HEK293 (cell line): ENCODE results near the gene CDH12.

ENCODE experiments used
- CTCF ChIA-PET: fragments of 350-600 bp; formaldehyde crosslinking; extraction: SDS; loops from one replicate; lab custom pipeline; 2021; ENCODE audit warnings: antibody characterized with exemption; lab: Yijun Ruan, JAX
- POLR2A ChIA-PET: fragments of 300-600 bp; formaldehyde crosslinking; extraction: SDS; loops from one replicate; lab custom pipeline; 2020; ENCODE audit warnings: antibody characterized with exemption, inconsistent platforms; lab: Yijun Ruan, JAX
- H3K27ac ChIP-seq: fragments of 200-500 bp; sonication (Bioruptor generic); 2 replicates; pipeline ENCODE4 v1.5.1; 2014; ENCODE audit warnings: low read depth, low read length, control low read depth, inconsistent platforms; ENCODE audit errors: extremely low read depth
- H3K36me3 ChIP-seq, 2 experiments: fragments of 200-500 bp in 1 of 2; sonication (Bioruptor generic) in 1 of 2; 1 replicate in 1 of 2; 2 replicates in 1 of 2; pipeline ENCODE4 v1.5.1; 2014 to 2017; ENCODE audit warnings: inconsistent platforms in 2 of 2, low read length in 2 of 2; ENCODE audit not compliant: control insufficient read depth in 2 of 2, insufficient read depth in 1 of 2
- H3K4me1 ChIP-seq: fragments of 200-500 bp; sonication (Bioruptor generic); 2 replicates; pipeline ENCODE4 v1.5.1; 2014; ENCODE audit warnings: mild to moderate bottlenecking, low read length, inconsistent platforms; ENCODE audit not compliant: control insufficient read depth, insufficient read depth
- H3K4me3 ChIP-seq: 2 replicates; pipeline ENCODE4 v1.5.1; 2011; ENCODE audit warnings: low read depth, mild to moderate bottlenecking, control low read depth, low read length, moderate library complexity
- H3K9me3 ChIP-seq: fragments of 200-500 bp; sonication (Bioruptor generic); 2 replicates; pipeline ENCODE4 v1.5.1; 2014; ENCODE audit warnings: low read depth, low read length, inconsistent platforms; ENCODE audit not compliant: control insufficient read depth, insufficient read depth
- BCL11A ChIP-seq: fragments of 450-650 bp; formaldehyde crosslinking; IDR thresholded peaks from 2 replicates; pipeline ENCODE4 v1.5.1; 2016; ENCODE audit warnings: low read depth, missing biosample characterization, missing genetic modification characterization
- HOXA7 ChIP-seq: sonication (generic); formaldehyde crosslinking; IDR thresholded peaks from 2 replicates; pipeline ENCODE4 v1.8.1; 2022; ENCODE audit warnings: missing genetic modification reagents, borderline replicate concordance
- KLF7 ChIP-seq: fragments of 450-650 bp; formaldehyde crosslinking; IDR thresholded peaks from 2 replicates; pipeline ENCODE4 v1.5.1; 2016; ENCODE audit warnings: missing biosample characterization, missing genetic modification characterization, borderline replicate concordance
- MZF1 ChIP-seq: fragments of 450-650 bp; formaldehyde crosslinking; IDR thresholded peaks from 2 replicates; pipeline ENCODE4 v1.5.1; 2017; ENCODE audit warnings: missing biosample characterization, missing genetic modification characterization, borderline replicate concordance
- PBX3 ChIP-seq: sonication (generic); formaldehyde crosslinking; IDR thresholded peaks from 2 replicates; pipeline ENCODE4 v1.8.1; 2022; ENCODE audit warnings: mild to moderate bottlenecking, moderate library complexity, missing genetic modification reagents
- TSHZ1 ChIP-seq: fragments of 450-650 bp; formaldehyde crosslinking; IDR thresholded peaks from 2 replicates; pipeline ENCODE4 v1.5.1; 2016; ENCODE audit warnings: missing biosample characterization, missing genetic modification characterization, borderline replicate concordance
- ZBTB21 ChIP-seq: fragments of 450-650 bp; formaldehyde crosslinking; IDR thresholded peaks from 2 replicates; pipeline ENCODE4 v1.5.1; 2017; ENCODE audit warnings: missing biosample characterization, missing genetic modification characterization
- ZNF157 ChIP-seq: fragments of 450-650 bp; formaldehyde crosslinking; IDR thresholded peaks from 2 replicates; pipeline ENCODE4 v1.5.1; 2016; ENCODE audit warnings: missing biosample characterization, missing genetic modification characterization
- ZNF175 ChIP-seq: fragments of 450-650 bp; formaldehyde crosslinking; IDR thresholded peaks from 2 replicates; pipeline ENCODE4 v1.5.1; 2016; ENCODE audit warnings: missing biosample characterization, missing genetic modification characterization
- ZNF184 ChIP-seq: fragments of 450-650 bp; IDR thresholded peaks from 2 replicates; pipeline ENCODE4 v1.5.1; 2018; ENCODE audit warnings: missing biosample characterization, mild to moderate bottlenecking, missing genetic modification characterization
- ZNF23 ChIP-seq: fragments of 450-650 bp; formaldehyde crosslinking; IDR thresholded peaks from 2 replicates; pipeline ENCODE4 v1.5.1; 2016; ENCODE audit warnings: missing biosample characterization, missing genetic modification characterization, borderline replicate concordance
- ZNF239 ChIP-seq: fragments of 450-650 bp; formaldehyde crosslinking; IDR thresholded peaks from 2 replicates; pipeline ENCODE4 v1.5.1; 2016; ENCODE audit warnings: missing biosample characterization, missing genetic modification characterization
- ZNF26 ChIP-seq: fragments of 450-650 bp; formaldehyde crosslinking; IDR thresholded peaks from 2 replicates; pipeline ENCODE4 v1.5.1; 2016; ENCODE audit warnings: missing biosample characterization, missing genetic modification characterization
- ZNF302 ChIP-seq: fragments of 450-650 bp; formaldehyde crosslinking; IDR thresholded peaks from 2 replicates; pipeline ENCODE4 v1.5.1; 2016; ENCODE audit warnings: missing biosample characterization, missing genetic modification characterization, low read depth
- ZNF311 ChIP-seq: fragments of 450-650 bp; formaldehyde crosslinking; IDR thresholded peaks from 2 replicates; pipeline ENCODE4 v1.5.1; 2017; ENCODE audit warnings: missing biosample characterization, missing genetic modification characterization, borderline replicate concordance
- ZNF362 ChIP-seq: fragments of 450-650 bp; formaldehyde crosslinking; IDR thresholded peaks from 2 replicates; pipeline ENCODE4 v1.5.1; 2016; ENCODE audit warnings: missing biosample characterization, missing genetic modification characterization
- ZNF423 ChIP-seq: fragments of 450-650 bp; formaldehyde crosslinking; IDR thresholded peaks from 2 replicates; pipeline ENCODE4 v1.5.1; 2016; ENCODE audit warnings: missing biosample characterization, missing genetic modification characterization
- ZNF48 ChIP-seq: fragments of 450-650 bp; formaldehyde crosslinking; IDR thresholded peaks from 2 replicates; pipeline ENCODE4 v1.5.1; 2016; ENCODE audit warnings: missing biosample characterization, missing genetic modification characterization
- ZNF514 ChIP-seq: fragments of 450-650 bp; formaldehyde crosslinking; IDR thresholded peaks from 2 replicates; pipeline ENCODE4 v1.5.1; 2016; ENCODE audit warnings: missing biosample characterization, missing genetic modification characterization
- ZNF530 ChIP-seq: fragments of 450-650 bp; formaldehyde crosslinking; IDR thresholded peaks from 2 replicates; pipeline ENCODE4 v1.5.1; 2016; ENCODE audit warnings: low read depth, missing biosample characterization, missing genetic modification characterization
- ZNF548 ChIP-seq: fragments of 450-650 bp; formaldehyde crosslinking; IDR thresholded peaks from 2 replicates; pipeline ENCODE4 v1.5.1; 2016; ENCODE audit warnings: missing biosample characterization, missing genetic modification characterization
- ZNF549 ChIP-seq: fragments of 450-650 bp; IDR thresholded peaks from 2 replicates; pipeline ENCODE4 v1.5.1; 2018; ENCODE audit warnings: missing biosample characterization, missing genetic modification characterization, mild to moderate bottlenecking, inconsistent platforms, moderate library complexity
- ZNF560 ChIP-seq: fragments of 450-650 bp; formaldehyde crosslinking; IDR thresholded peaks from 2 replicates; pipeline ENCODE4 v1.5.1; 2017; ENCODE audit warnings: missing biosample characterization, missing genetic modification characterization, borderline replicate concordance
- ZNF629 ChIP-seq: fragments of 450-650 bp; formaldehyde crosslinking; IDR thresholded peaks from 2 replicates; pipeline ENCODE4 v1.5.1; 2017; ENCODE audit warnings: missing biosample characterization, missing genetic modification characterization
- ZNF791 ChIP-seq: fragments of 450-650 bp; formaldehyde crosslinking; IDR thresholded peaks from 2 replicates; pipeline ENCODE4 v1.5.1; 2016; ENCODE audit warnings: missing biosample characterization, missing genetic modification characterization
- ZXDB ChIP-seq: fragments of 450-650 bp; formaldehyde crosslinking; IDR thresholded peaks from 2 replicates; pipeline ENCODE4 v1.5.1; 2016; ENCODE audit warnings: missing biosample characterization, missing genetic modification characterization
- TF ChIP-seq, protein P1 (sequence below): fragments of 450-650 bp; formaldehyde crosslinking; IDR thresholded peaks from 2 replicates; pipeline ENCODE4 v1.5.1; 2016; ENCODE audit warnings: missing biosample characterization, missing genetic modification characterization

The CDH12 gene

GRCh38 chr5:22706901-22707300 is 146.2 kb downstream of the CDH12 start:
- Histone ChIP-seq H3K4me1 (no peaks in the 10 kb centered on the region), H3K4me3 (no peak overlapping the region), H3K27ac (no peak overlapping the region), H3K36me3 (no peaks in the 10 kb centered on the region), H3K9me3 (no peaks in the 10 kb centered on the region)
- ChIA-PET CTCF (no interaction called here), POLR2A (no interaction called here)
- TF ChIP-seq, protein P1, sequence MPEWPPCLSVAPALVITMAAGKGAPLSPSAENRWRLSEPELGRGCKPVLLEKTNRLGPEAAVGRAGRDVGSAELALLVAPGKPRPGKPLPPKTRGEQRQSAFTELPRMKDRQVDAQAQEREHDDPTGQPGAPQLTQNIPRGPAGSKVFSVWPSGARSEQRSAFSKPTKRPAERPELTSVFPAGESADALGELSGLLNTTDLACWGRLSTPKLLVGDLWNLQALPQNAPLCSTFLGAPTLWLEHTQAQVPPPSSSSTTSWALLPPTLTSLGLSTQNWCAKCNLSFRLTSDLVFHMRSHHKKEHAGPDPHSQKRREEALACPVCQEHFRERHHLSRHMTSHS (tag by site-specific recombination), result no peak
- no peak for TF ChIP-seq ZNF791 (tag by site-specific recombination)
- no peak for TF ChIP-seq ZBTB21 (tag by site-specific recombination)
- TF ChIP-seq ZNF157 (tag by site-specific recombination), result no peak
- TF ChIP-seq PBX3 (CRISPR knock-in tag), result no peak
- no peak for TF ChIP-seq ZNF549
- TF ChIP-seq ZNF23 (tag by site-specific recombination), result no peak
- no peak for TF ChIP-seq BCL11A (tag by site-specific recombination)
- no peak for TF ChIP-seq ZNF184
- TF ChIP-seq ZNF362 (tag by site-specific recombination), result no peak
- no peak for TF ChIP-seq ZNF560 (tag by site-specific recombination)
- TF ChIP-seq ZNF629 (tag by site-specific recombination), result no peak
- TF ChIP-seq HOXA7 (CRISPR knock-in tag), result no peak
- no peak for TF ChIP-seq ZNF514 (tag by site-specific recombination)
- no peak for TF ChIP-seq ZNF302 (tag by site-specific recombination)
- TF ChIP-seq ZXDB (tag by site-specific recombination), result no peak
- TF ChIP-seq KLF7, result no peak
- no peak for TF ChIP-seq ZNF26 (tag by site-specific recombination)

GRCh38 chr5:22699319-22699718 is 153.8 kb downstream of the CDH12 start:
- Histone ChIP-seq H3K4me3 (no peak overlapping the region), H3K9me3 (no peaks in the 10 kb centered on the region), H3K36me3 (no peaks in the 10 kb centered on the region), H3K27ac (no peak overlapping the region), H3K4me1 (no peaks in the 10 kb centered on the region)
- POLR2A ChIA-PET, result no interaction called here
- CTCF ChIA-PET, result interaction anchor here (0.6 kb wide), 1 partner anchor 888 kb away, joined by 3 read pairs; no protein-coding TSS in a partner anchor
- TF ChIP-seq TSHZ1 (no peak), ZNF560 (tag by site-specific recombination) (no peak), MZF1 (tag by site-specific recombination) (no peak), ZNF549 (no peak), ZNF548 (tag by site-specific recombination) (no peak), ZNF239 (tag by site-specific recombination) (no peak), ZNF48 (tag by site-specific recombination) (no peak), ZNF175 (tag by site-specific recombination) (no peak), ZNF23 (tag by site-specific recombination) (no peak), ZNF530 (tag by site-specific recombination) (no peak), ZNF311 (no peak), ZNF423 (tag by site-specific recombination) (no peak)
